Stimulated activated CD8-positive, alpha-beta memory T cell treated with anti-CD3 and anti-CD28 coated beads, Interleukin-12 subunit alpha, Interleukin-12 subunit beta, amount 100 ng/mL, for 24 hours (primary cell): ENCODE measurements around the gene POLDIP3.
"Not testable (repeated sequence)": the region's sequence is repeated elsewhere in the genome, so short reads cannot be mapped to it uniquely, and the experiment has no call there.

Experiments
- DNase-seq: peaks from one replicate; pipeline ENCODE4 v3.0.0-alpha.2; 2020; ENCODE audit errors: extremely low read depth

The POLDIP3 gene

DNA sequence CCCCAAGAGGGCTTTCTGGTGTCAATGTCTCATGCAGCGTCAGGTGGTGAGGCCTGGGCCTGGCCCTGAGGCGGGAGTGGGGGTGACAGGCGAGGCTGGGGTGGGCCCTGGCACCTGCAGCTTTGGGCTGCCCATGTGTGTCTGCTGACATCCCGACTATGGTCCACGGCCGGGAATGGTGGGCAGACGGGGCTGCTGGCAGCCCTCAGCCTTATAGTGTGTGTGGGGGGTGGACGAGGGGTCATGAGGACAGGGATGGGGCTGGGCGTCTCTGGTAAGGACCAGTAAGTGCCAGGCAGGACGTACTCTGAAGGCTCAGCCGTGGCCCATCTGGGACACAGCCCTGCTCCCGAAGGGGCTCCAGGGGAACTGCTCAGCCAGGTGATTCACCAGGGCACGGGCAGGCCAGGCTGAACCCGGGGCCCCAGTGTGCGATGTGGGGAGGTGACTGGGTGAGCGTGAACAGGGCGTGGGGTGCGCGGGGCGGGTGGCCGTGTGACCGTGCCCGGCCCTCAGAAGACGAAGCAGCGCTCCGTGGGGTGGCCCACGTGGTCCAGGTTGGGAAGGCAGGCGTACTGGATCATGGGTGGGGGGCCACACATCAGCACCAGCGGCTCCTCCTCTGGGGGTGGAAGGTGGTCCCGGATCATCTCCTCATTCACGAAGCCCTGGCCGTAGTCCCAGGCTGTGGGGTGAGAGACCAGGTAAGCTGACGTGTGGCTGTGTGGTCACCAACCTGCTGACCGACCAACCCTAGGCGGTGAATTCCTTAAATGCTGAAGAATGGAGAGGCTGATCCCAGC lies 4.8 kb upstream of the POLDIP3 start:
- no peak for DNase-seq

DNA sequence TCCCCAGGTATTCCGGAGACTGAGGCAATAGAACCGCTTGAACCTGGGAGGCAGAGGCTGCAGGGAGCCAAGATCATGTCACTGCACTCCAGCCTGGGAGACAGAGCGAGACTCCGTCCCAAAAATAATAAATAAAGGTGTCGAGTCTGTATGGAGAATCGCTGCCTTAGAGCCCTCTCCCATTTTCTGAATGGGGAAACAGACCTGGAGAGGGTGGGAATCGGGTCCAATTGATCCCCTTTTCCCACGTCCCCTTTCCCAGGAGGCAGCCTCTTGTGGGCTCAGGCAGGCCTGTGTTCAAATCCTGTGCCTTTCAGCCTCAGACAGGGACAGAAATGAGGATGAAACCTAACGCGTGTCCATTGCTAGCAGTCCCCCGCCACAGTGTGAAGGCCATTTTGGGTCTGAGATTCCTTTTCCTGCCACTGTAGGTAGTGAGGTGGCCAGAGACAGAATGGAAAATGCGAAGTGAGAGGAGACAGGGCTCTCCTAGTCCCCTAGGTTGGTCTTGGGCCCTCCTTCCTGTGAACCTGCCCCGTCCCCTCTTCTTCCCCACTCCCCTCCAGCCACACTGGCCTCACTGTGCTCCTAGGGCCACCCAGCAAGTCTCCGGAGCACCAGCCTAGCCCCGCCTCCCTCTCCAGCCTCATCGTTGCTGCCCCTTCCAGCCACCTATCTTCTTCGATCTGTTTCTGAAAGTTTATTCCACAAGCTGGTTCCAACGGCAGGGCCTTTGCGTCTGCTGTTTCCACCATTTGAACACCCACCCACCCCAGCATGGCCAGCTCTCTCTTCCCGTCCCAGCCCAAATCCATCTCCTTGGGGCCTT lies 2.7 kb upstream of the POLDIP3 start:
- no peak for DNase-seq

DNA sequence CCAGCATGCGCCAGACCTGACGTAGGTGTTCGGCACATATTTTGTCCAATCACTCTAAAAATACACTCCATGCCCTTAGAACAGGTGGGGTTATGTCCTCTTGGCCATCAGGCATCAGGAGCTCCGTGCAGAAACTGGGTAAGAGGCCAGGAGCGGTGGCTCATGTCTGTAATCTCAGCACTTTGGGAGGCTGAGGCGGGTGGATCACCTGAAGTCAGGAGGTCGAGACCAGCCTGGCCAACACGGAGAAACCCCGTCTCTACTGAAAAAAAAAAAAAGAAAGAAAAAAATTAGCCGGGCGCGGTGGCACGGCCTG lies 1.1 kb upstream of the POLDIP3 start:
- not testable (repeated sequence) for DNase-seq

DNA sequence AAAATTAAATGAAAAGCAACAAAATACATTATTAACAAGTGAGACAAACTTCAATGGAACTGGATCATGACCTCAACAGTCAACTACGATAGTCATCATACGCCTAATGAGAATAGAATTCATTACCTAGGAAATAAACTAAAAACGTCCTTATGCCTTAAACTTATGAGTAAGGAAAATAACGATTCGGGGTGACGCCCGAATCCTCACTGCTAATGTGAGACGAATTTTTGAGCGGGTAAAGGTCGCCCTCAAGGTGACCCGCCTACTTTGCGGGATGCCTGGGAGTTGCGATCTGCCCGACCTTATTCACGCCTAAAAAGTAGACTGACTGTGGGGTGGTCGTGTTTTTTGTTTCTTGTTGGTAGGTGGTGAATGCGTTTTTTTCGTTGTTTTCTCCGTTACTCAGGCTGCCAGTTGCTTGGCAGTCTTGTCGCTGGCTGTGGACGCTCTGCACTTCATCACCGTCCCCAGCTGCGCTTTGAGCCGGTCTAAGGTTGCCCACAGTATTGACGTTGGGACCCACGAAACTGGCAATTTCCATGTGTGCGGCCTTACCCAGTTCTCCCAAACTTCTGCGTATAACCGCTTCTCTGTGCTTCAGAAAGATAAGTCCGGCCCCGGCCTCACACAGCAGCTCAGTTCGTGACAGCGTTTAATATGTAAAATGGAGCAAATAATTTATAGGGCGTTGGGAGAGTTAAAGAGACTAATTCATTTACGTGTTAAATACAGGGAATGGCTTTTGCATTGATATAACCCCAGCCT lies 593 bp upstream of the POLDIP3 start:
- peak; percentile 79 for DNase-seq

DNA sequence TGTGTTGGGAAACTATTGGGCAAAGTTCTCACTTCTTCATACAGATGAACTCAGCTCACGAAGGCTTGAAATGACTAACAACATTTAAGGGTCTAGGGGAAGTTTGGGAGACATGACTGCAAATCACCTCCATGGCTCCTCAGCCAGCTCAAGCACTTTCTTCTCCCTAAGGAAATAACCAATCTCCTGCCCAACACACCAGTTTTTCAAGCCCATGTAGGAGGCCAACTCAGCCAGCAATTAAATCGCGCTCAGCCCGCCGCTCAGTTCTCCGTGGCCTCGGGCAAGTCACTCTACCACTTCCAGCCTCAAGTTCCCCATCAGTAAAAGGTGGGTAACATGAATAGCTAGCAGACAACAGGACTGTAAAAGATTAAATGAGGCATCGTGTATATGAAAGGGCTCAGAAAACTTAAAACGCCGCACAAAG lies 796 bp downstream of the POLDIP3 start:
- no peak for DNase-seq

DNA sequence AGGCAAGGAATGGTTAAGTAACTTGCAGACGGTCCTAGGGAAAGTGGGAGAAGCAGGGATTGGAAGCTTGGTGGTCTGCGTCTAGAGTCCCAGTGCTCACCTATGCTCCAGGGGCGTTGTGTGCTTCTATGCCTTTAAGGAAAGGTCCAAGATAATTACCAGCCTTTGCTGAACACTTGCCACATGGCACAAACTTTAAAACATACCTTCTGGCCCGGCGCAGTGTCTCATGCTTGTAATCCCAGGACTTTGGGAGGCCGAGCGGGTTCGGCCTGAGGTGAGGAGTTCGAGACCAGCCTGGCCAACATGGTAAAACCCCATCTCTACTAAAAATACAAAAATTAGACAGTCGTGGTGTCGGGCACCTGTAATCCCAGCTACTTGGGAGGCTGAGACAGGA lies 2.3 kb downstream of the POLDIP3 start:
- no peak for DNase-seq

DNA sequence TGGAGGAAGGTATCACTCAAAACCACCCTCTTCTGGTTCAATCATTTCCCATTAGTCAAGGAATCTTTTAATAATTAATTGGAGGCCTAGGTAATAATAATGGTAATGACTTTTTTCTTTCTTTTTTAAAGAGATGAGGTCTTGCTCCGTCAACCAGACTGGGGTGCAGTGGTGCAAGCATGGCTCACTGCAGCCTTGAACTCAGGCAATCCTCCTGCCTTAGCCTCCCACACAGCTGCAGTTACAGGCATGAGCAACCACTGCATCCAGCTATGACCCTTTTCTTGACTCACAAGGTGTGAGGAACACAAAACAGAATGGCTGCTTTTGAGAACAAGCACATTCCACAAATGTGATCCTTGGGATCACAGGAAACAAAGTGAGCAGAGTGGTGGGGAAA lies 3.6 kb downstream of the POLDIP3 start:
- DNase-seq: no peak

DNA sequence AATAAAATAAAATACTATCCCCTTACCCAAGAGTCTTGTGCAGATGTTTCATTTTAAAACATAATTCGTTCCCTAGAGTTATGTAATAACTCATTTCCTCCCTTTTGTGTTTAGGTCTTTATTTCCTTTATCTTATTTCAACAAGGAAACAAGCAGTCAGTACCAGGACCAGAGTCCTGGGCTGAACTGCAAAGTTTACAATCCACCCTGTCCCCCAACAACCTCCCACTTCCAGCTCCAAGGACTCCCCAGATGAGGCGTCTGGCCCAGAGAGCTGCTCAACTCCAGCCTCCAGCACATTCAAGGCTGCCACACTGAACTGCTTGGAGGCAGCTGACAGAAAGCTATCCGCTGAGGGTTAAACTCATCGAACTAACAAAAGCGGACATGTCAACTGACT lies 4.5 kb downstream of the POLDIP3 start:
- DNase-seq: no peak

DNA sequence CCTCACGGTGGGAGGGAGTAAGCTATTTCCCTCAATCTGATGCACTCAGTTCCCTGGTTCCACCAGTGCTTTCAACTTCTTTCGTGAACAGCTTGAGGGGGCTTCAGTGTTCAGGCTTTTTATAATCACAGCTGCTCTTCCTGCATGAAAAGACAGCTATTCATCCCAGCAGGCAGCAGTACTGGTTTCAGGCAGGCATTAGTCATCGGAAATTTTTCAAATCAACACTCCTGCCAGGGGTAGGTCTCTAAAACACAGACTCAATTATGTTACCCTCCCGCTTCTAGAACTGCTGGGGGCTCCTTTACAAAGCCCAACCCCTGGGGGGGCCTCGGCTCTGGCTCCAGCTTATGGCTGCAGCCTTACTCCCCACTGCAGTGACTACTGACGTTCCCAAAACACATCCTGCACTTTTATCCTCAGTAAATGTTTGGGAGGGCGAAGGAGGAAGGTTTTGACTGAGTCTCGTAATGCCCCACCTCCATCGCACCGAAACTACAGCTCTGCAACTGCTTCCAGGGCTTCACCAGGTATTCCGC lies 5.8 kb downstream of the POLDIP3 start:
- no peak for DNase-seq

DNA sequence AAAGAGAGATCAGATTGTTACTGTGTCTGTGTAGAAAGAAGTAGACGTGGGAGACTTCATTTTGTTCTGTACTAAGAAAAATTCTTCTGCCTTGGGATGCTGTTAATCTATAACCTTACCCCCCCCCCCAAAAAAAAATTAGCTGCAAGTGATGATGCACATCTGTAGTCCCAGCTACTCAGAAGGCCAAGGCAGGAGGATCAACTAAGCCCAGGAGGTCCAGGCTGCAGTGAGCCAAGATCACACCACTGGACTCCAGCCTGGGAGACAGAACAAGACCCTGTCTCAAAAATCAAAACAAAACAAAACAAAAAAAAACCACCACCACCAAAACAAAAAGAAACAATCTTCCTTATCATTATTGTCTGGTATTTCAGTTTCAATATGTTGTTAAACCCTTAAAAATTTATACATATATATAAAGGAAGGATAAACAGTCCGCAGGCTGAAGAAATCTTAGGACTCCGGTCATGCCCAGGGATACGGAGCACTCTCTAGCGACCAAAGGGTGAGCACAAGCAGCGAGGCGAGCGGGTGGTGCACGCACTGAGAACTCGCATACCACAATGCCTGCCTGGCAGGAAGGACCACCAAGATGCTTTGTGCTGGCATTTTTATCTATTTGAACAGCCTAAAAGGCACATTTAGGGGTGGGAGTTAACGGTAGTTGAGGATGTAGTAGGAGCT lies 6.4 kb downstream of the POLDIP3 start:
- DNase-seq: no peak

DNA sequence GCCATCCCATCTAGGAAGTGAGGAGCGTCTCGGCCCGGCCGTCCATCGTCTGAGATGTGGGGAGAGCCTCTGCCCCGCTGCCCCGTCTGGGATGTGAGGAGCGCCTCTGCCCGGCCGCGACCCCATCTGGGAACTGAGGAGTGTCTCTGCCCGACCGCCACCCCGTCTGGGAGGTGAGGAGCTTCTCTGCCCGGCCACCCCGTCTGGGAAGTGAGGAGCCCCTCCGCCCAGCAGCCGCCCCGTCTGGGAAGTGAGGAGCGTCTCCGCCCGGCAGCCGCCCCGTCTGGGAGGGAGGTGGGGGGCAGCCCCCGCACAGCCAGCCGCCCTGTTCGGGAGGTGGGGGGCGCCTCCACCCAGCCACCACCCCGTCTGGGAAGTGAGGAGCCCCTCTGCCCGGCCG lies 7.0 kb downstream of the POLDIP3 start:
- DNase-seq: not testable (repeated sequence)

DNA sequence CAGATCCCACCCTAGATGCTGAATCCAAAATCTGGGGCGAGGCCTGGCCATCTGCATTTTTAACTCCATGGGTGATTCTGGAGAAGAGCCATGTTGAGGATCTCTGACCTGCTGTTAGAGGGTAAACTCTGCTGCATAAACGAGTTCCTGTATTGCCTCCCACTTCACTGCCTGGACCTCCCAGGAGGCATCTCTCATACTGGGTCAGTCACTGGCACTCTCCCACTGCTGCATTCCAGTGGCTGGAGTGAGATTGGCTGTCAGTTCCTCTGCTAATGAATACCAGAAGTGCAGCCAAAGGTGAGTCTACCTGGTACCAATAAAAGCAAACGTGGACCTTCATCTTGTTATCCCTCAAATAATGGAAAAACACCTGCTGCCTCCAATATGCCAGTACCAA lies 10.3 kb downstream of the POLDIP3 start:
- no peak for DNase-seq

DNA sequence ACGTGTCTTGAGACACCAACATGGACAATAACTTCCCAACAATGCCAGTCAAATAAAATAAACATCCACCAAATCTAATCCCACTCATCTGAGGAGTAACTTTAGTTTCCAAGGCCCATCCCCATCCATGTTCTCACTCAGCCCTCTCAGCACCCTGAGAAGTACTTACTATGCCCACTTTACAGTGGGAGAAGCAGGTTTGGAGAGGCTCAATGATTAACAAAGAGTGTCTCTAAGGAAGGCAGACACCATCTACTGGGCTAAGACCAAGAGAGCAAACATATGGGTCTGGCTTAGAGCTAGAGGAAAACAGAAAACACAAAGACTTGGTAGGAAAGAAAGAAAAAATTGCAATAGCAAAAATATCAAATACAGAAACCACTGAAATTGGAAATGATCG lies 11.3 kb downstream of the POLDIP3 start:
- no peak for DNase-seq

DNA sequence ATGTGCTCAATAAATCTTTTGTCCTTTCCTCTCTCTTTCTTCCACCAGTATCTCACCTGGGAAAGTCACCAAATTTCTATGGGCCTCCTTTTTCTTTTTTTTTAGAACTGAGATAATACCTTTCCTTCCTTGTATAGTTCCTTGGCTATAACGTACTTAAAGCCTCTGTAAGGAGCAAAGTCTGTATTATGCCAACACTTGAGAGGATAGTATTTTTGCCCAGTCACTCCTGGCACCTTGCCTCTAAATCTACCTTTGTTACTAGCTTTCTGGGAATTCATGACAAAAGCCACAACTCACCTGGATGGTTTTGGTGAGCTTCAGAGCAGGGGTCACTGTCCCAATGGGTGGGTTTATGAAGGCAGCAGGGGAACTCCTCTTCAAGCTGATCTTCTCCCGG lies 12.2 kb downstream of the POLDIP3 start:
- no peak for DNase-seq

DNA sequence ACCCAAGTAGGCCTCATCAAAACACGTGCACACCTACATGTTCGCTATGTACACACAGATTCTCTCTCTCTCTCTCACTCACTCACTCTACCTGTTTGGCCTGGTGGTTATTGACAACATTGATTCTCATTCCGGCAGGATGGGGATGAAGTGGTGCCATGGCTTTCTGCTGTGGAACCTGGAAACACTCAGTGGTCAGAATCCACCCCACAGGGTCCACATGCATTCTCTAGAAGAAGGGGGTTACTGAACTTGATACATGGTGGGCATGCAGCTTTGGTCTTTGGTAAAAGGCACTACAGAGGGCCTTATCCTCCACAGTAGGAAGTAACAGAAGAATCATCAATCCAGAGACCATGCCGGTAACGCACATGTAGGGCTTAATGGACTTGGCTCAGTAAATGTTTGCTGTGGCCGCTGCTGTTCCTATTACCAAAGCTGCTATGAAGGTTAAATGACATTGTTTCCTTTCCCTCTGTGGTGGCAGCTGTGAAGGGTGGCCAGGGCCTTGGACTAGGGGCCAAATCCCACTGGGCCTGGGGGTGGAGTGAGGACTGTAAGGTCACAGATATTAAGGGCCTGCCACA lies 12.7 kb downstream of the POLDIP3 start:
- no peak for DNase-seq

DNA sequence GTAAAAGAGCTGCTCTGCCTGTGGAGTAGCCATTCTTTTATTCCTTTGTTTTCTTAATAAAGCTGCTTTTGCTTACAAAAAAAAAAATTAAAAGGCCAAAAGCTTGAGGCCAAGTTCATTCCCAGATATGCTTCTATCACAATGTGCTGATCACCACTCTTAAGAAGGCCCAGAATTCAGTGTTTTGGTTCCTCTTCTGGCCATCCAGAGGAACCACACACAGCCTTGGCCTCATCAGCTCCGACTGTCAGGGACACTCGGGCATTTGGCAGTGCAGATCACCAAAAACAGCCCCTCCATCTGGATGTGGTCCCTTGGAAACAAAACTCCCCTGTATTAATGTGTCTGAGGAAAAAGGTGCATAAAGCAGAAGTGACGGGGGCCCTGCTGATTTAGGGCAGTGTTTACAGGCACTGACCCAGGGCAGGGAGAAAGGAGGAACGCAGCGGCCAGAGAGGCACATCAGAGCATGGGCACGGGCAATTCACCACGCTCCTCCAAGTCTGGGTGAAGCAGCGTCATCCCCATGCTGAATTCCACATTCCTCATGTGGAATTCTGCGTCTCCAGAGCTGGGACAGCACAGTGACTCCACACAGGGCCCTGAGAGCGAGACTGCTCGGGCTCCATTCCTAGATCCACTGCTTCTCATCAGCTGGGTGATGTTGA lies 17.7 kb downstream of the POLDIP3 start:
- no peak for DNase-seq

DNA sequence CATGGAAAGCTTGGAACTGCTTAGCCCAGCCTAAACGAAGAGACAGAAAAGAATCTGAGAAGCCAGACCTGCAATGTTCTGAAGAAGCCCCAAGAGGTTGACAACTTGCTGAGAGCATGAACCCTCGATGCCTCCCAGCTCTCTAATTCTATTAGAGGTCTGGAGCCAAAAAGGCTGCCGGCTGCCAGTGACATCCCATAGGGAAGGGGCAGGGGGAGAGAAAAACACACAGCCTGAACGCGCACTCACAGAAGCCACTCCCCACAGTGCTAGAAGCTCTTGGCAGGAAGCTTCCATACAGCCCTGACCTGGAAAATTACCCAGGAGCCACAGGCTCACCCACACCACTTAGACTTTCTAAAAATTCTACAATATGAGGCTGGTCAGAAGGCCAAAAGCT lies 18.3 kb downstream of the POLDIP3 start:
- no peak for DNase-seq

DNA sequence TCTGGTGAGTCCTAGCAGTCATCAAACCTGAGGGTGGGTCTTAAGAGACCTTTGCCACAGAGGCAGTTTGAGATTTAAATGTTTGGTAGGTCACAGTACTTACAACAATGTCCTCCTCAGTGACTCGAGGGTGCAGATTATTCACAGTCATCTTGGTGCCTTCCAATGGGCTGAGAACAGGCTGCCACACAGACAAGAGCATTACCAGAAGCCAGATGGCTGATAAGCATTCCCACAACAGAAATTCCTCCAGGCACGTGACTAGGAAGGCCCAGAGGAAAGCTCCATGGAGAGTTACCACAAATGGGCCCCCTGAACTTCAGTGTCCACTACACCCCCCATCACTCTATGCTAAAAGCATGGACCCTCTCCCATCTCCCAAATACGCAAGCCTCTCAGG lies 19.2 kb downstream of the POLDIP3 start:
- DNase-seq: no peak

DNA sequence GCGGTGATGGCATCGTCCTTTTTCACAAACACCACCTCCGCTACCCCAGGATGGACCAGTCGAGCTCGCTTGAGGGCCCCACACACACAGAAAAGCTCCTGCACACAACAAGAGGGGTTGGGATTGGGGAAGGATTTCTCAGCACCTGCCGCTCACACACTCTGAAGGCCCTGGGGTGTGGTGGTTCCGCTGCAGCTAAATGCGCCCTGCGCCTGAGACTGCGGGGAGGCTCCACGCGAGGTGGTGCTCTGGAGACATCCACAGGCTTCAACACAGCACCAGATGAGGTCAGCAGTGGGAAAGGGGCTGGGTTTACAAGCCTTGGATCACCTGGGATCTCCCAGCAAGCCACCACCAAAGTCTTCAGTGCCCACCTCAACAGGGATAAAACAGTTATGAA lies 22.7 kb downstream of the POLDIP3 start:
- no peak for DNase-seq

DNA sequence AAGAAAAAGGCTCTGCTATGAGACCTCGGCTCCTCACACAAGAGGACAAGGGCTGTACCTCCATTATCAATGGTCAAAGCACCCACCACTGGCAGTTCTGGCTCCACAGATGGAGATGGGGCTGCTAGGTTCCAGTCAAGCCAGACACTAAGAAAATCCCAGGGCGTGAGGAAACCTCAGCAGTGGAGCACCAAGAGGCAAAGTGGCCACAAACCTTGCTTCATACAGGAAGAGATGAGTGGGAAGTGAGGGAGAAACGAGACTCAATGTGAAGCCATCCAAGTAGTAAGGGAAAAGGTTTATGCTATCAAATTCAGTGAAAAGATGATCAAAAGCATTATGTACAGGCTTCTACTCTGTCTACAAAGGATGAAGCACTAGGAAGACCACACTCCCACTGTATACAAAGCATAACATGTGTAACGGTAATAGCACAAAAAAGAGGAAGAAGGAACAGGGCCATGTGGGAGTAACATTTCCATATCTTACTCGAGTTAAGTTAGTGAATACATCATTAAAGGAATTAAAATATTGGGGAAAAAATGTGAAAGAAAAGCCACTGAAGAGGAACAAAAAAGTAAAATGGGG lies 27.0 kb downstream of the POLDIP3 start:
- no peak for DNase-seq
